Brain microvascular endothelial cell (primary cell): ENCODE results near the gene ZYG11A.

ENCODE experiments used
- DNase-seq: peaks from one replicate; pipeline ENCODE4 v3.0.0-alpha.2; 2020
- H3K27ac ChIP-seq: fragments of 250-450 bp; sonication (Bioruptor Pico); 2 replicates; pipeline ENCODE4 v1.5.1; 2020; ENCODE audit warnings: mild to moderate bottlenecking, moderate library complexity
- H3K27me3 ChIP-seq: fragments of 250-450 bp; sonication (Bioruptor Pico); replicated peaks from 2 replicates; pipeline ENCODE4 v1.5.1; 2020; ENCODE audit warnings: mild to moderate bottlenecking
- H3K36me3 ChIP-seq: fragments of 250-450 bp; sonication (Bioruptor Pico); replicated peaks from 2 replicates; pipeline ENCODE4 v1.5.1; 2020; ENCODE audit warnings: mild to moderate bottlenecking
- H3K4me3 ChIP-seq: 2 replicates; pipeline ENCODE4 v1.5.1; 2011; ENCODE audit warnings: low read depth, mild to moderate bottlenecking, control low read depth, low read length, moderate library complexity
- in situ Hi-C: cut with HindIII; loops from 2 replicates; pipeline ENCODE4 v1.10.0; 2017; ENCODE audit warnings: low sequenced_read_pairs, low pct_ligation_motif_present
- TF ChIP-seq, protein P1 (sequence below): IDR thresholded peaks from 2 replicates; pipeline ENCODE4 v1.5.1; 2011; ENCODE audit warnings: low read depth, mild to moderate bottlenecking, moderate library complexity, low read length, control low read depth, inconsistent platforms; ENCODE audit errors: missing control alignments

Gene ZYG11A

DNA sequence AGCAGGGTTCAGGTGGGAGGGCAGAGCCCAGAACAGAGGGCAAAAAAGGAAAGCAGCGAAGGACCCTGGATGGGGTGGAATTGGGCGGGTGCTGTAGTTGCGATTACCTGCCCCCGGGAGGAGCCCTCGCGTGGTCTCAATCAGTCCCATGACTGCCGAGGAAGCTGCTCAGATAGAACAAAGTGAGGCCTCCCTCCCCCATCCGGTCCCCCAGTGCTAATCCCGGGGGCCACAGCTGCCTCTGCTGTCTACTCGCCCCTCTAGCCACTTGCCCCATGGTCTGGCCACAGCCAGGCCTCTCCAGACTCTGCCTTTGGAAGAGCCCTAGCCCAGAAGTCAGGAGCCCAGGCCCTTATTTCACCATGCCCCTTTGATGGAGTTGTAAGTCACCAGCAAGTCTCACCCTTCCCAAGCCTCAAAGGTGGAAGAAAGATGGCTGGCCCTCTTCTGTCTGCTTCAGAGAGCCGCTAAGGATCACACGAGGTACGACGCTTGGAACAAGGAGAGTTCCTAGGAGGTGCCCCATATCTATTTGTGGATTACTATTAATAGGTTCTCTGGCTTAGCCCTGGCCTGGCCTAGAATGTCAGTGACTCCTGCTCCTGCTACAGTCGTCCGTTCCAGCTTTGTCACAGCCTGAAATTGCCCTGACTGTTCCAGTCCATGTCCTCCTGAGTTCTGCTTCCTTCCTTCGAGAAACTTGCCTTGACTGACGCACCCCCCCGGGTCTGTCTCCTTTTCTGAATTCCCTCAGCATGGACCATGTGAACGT is 62.6 kb downstream of the ZYG11A start:
- H3K27me3 ChIP-seq, result no peaks in the 10 kb centered on the region
- DNase-seq, result peak; percentile 22
- TF ChIP-seq, protein P1, sequence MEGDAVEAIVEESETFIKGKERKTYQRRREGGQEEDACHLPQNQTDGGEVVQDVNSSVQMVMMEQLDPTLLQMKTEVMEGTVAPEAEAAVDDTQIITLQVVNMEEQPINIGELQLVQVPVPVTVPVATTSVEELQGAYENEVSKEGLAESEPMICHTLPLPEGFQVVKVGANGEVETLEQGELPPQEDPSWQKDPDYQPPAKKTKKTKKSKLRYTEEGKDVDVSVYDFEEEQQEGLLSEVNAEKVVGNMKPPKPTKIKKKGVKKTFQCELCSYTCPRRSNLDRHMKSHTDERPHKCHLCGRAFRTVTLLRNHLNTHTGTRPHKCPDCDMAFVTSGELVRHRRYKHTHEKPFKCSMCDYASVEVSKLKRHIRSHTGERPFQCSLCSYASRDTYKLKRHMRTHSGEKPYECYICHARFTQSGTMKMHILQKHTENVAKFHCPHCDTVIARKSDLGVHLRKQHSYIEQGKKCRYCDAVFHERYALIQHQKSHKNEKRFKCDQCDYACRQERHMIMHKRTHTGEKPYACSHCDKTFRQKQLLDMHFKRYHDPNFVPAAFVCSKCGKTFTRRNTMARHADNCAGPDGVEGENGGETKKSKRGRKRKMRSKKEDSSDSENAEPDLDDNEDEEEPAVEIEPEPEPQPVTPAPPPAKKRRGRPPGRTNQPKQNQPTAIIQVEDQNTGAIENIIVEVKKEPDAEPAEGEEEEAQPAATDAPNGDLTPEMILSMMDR, result peak; percentile 64
- H3K4me3 ChIP-seq, result no peak overlapping the region
- H3K27ac ChIP-seq, result no peak overlapping the region
- no peaks in the 10 kb centered on the region for H3K36me3 ChIP-seq
- in situ Hi-C loops, result no loop called here

GRCh38 chr1:52906135-52906603 is 63.6 kb downstream of the ZYG11A start:
- no peak for DNase-seq
- Histone ChIP-seq H3K36me3 (no peaks in the 10 kb centered on the region), H3K27me3 (no peaks in the 10 kb centered on the region), H3K27ac (no peak overlapping the region), H3K4me3 (no peak overlapping the region)
- in situ Hi-C loops, result no loop called here
- TF ChIP-seq, protein P1, result no peak

GRCh38 chr1:52907068-52907811 is 64.7 kb downstream of the ZYG11A start:
- in situ Hi-C loops, result no loop called here
- no peak for DNase-seq
- TF ChIP-seq, protein P1, result no peak
- H3K27ac ChIP-seq, result no peak overlapping the region
- no peaks in the 10 kb centered on the region for H3K36me3 ChIP-seq
- H3K27me3 ChIP-seq, result no peaks in the 10 kb centered on the region
- no peak overlapping the region for H3K4me3 ChIP-seq

GRCh38 chr1:52907812-52908153 is 65.2 kb downstream of the ZYG11A start:
- Histone ChIP-seq H3K4me3 (no peak overlapping the region), H3K27ac (no peak overlapping the region), H3K27me3 (no peaks in the 10 kb centered on the region), H3K36me3 (no peaks in the 10 kb centered on the region)
- TF ChIP-seq, protein P1, result no peak
- in situ Hi-C loops, result no loop called here
- no peak for DNase-seq

DNA sequence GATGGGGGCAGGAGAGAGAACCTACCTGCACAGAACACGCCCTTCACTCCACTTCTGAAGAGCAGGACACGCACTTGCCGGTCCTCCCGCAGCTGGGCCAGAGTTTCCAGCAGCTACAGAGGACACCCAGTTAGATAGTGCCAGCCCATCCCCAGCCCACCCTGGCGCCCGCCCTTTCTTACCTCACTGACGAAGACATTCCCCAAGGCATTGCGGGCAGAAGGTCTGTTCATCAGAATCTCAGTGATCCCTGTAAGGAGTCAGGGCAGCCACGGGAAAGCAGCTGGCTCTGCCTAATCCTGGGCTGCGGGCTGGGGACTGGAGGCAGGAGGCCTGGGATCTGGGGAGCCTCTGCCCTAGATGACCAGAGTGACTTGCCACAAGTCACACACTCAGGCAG is 69.0 kb downstream of the ZYG11A start:
- DNase-seq, result no peak

More for the DNA sequence above, 69.0 kb downstream of the ZYG11A start:
- H3K36me3 ChIP-seq, result no peaks in the 10 kb centered on the region
- in situ Hi-C loops, result no loop called here
- no peak overlapping the region for H3K27ac ChIP-seq
- no peak overlapping the region for H3K4me3 ChIP-seq
- TF ChIP-seq, protein P1, result no peak
- no peaks in the 10 kb centered on the region for H3K27me3 ChIP-seq
